Tibial nerve (tissue), 4 donors: Measurements from ENCODE around the gene RYR3. TPM values are rescaled to one million over a fixed set of nuclear protein-coding genes. Genes with fewer than 3 reads are reported as not detected.

Source experiments
- DNase-seq, 2 donors: peaks; one replicate each; pipeline ENCODE4 v3.0.0-alpha.2; 2019; ENCODE audit warnings: low spot score in 2 of 2
- H3K27ac ChIP-seq, 4 donors: fragments of 200-600 bp; sonication (generic) in 3 of 4; one replicate each; pipeline ENCODE4 v1.5.1; 2017 to 2019; ENCODE audit warnings: mild to moderate bottlenecking in 1 of 4
- H3K27me3 ChIP-seq, 2 donors: fragments of 200-600 bp; sonication (generic) in 1 of 2; one replicate each; pipeline versions ENCODE4 v1.5.1 to v1.6.0; 2017 to 2019
- H3K36me3 ChIP-seq, 3 donors: fragments of 200-600 bp; sonication (generic); one replicate each; pipeline ENCODE4 v1.5.1; 2018 to 2019
- H3K4me1 ChIP-seq, 4 donors: fragments of 200-600 bp; sonication (generic) in 3 of 4; one replicate each; pipeline ENCODE4 v1.5.1; 2017 to 2019
- H3K4me3 ChIP-seq, 4 donors: fragments of 200-600 bp; sonication (generic) in 3 of 4; one replicate each; pipeline ENCODE4 v1.5.1; 2017 to 2019; ENCODE audit warnings: mild to moderate bottlenecking in 1 of 4, moderate library complexity in 1 of 4
- H3K9me3 ChIP-seq, 4 donors: fragments of 200-600 bp; sonication (generic) in 3 of 4; one replicate each; pipeline ENCODE4 v1.5.1; 2017 to 2019
- EP300 ChIP-seq, 2 donors: sonication (generic); formaldehyde crosslinking; IDR thresholded peaks; one replicate each; pipeline ENCODE4 v1.6.1; 2017; ENCODE audit warnings: antibody characterized with exemption in 2 of 2, mild to moderate bottlenecking in 1 of 2
- POLR2A ChIP-seq, 2 donors: fragments of 450-650 bp; IDR thresholded peaks; one replicate each; pipeline ENCODE4 v1.6.1; 2017; ENCODE audit warnings: antibody characterized with exemption in 2 of 2, mild to moderate bottlenecking in 2 of 2, moderate library complexity in 2 of 2
- WGBS, 2 donors: methylation state at CpG; one replicate each; pipeline ENCODE4 v1.1.5; 2018; 5-methylcytosine and 5-hydroxymethylcytosine counted together
- total RNA-seq, 4 donors: library from RNA; depleted of rRNA; stranded (reverse); fragments of >200 nt; gene quantifications; one replicate each; pipeline ENCODE4 v1.1.0, GENCODE V29; 2016
- TF ChIP-seq, protein P1 (sequence below), 5 experiments: fragments of 200-600 bp in 3 of 5; fragments of 450-650 bp in 2 of 5; sonication (generic) in 3 of 5; IDR thresholded peaks; one replicate each; pipeline ENCODE4 v1.5.1; 2016 to 2019; ENCODE audit warnings: antibody characterized with exemption in 5 of 5, mild to moderate bottlenecking in 3 of 5, moderate library complexity in 2 of 5

The RYR3 gene
- total RNA-seq, 4 donors from 2014 or later = 1.2 to 7.0 (median 5.4) TPM

- Histone ChIP-seq H3K27me3 (no peaks in the 10 kb centered on the region), H3K27ac (no peak overlapping the region), H3K4me1 (peaks cover 0 to 3% (median 0%) of the 10 kb centered on the region in 4 donors), H3K4me3 (no peak overlapping the region), H3K9me3 (no peaks in the 10 kb centered on the region), H3K36me3 (no peaks in the 10 kb centered on the region)
- no peak for DNase-seq
- TF ChIP-seq EP300 (IDR thresholded peaks at IDR 0.05) (no peak), POLR2A (IDR thresholded peaks at IDR 0.05) (no peak)
- TF ChIP-seq, protein P1, sequence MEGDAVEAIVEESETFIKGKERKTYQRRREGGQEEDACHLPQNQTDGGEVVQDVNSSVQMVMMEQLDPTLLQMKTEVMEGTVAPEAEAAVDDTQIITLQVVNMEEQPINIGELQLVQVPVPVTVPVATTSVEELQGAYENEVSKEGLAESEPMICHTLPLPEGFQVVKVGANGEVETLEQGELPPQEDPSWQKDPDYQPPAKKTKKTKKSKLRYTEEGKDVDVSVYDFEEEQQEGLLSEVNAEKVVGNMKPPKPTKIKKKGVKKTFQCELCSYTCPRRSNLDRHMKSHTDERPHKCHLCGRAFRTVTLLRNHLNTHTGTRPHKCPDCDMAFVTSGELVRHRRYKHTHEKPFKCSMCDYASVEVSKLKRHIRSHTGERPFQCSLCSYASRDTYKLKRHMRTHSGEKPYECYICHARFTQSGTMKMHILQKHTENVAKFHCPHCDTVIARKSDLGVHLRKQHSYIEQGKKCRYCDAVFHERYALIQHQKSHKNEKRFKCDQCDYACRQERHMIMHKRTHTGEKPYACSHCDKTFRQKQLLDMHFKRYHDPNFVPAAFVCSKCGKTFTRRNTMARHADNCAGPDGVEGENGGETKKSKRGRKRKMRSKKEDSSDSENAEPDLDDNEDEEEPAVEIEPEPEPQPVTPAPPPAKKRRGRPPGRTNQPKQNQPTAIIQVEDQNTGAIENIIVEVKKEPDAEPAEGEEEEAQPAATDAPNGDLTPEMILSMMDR (IDR thresholded peaks at IDR 0.05) = no peak
- 90 to 92% methylated on average over 4 of the region's 4 CpGs for WGBS, 2 donors
Measured at GRCh38 chr15:33451385-33451784, 140.6 kb downstream of the RYR3 start.

DNA sequence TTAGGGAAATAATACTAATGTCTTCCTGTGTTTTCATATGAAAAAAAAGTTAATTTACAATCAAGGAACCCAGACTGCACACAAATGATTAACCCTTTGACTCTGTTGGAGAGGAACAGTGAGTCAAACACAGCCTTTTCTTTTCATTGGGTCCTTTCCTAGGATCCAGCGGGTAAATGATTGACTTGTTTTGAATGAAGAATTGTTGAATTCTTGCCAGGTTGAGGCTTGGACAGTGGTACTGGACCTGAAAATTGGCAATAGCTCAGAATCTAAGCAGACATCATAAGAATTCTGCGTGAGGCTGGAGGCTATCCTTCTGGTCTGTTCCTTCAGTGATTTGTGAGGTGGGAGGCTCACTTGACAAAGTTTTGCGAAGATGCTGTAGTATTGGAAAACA, 143.0 kb downstream of the RYR3 start:
- H3K4me3 ChIP-seq = no peak overlapping the region
- TF ChIP-seq EP300 (IDR thresholded peaks at IDR 0.05) = no peak
- TF ChIP-seq, protein P1 (IDR thresholded peaks at IDR 0.05) = no peak
- TF ChIP-seq POLR2A (IDR thresholded peaks at IDR 0.05) = no peak
- DNase-seq = no peak
- WGBS, 2 donors = 51 to 59% methylated on average over 3 of the region's 3 CpGs
- peaks cover 0 to 3% (median 0%) of the 10 kb centered on the region in 4 donors for H3K4me1 ChIP-seq
- no peaks in the 10 kb centered on the region for H3K9me3 ChIP-seq
- no peak overlapping the region for H3K27ac ChIP-seq
- H3K27me3 ChIP-seq = no peaks in the 10 kb centered on the region
- no peaks in the 10 kb centered on the region for H3K36me3 ChIP-seq

DNA sequence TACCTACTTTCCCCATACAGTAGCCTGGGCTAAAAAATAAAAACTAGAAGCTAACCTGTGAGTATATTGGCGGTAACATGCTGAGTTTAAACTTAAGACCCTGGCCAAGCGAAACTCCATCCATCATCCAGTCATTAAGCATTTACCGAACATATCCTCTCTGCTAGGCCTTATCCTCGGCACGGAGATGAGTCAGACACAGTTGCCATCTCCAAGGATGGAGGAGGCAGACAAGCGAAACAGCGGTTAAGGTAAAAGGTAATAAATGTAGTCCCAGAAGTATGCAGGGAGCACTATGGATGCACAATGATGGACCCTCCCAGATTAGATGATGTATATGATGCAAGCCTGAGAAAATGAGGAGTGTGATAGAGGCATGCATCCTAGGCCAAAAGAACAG, 143.6 kb downstream of the RYR3 start:
- no peaks in the 10 kb centered on the region for H3K36me3 ChIP-seq
- 95 to 96% methylated on average over 7 of the region's 7 CpGs for WGBS, 2 donors

DNA sequence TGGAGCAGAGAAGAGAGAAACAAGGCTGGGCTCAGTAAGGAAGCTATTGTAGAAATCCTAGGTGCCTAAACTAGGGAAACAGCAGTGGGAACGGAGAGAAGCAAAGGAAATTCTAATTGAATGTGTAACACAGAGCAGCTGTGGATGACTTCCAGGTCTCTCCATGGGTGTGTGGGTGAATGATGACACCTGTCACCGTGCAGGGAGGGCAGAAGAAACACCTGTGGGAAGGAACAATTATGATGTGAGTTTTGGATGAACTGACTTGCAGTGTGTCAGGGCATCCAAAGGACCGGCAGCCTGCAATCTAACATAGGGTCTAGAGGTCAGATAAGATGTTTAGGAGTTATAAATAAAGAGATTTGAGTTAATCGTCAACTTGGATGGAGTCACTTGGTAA, 144.2 kb downstream of the RYR3 start:
- no peaks in the 10 kb centered on the region for H3K27me3 ChIP-seq
- no peak overlapping the region for H3K4me3 ChIP-seq
- DNase-seq = no peak
- WGBS, 2 donors = 73 to 76% methylated on average over 4 of the region's 4 CpGs
- peaks cover 0 to 3% (median 0%) of the 10 kb centered on the region in 4 donors for H3K4me1 ChIP-seq
- H3K36me3 ChIP-seq = no peaks in the 10 kb centered on the region
- no peaks in the 10 kb centered on the region for H3K9me3 ChIP-seq
- no peak overlapping the region for H3K27ac ChIP-seq
- TF ChIP-seq EP300 (IDR thresholded peaks at IDR 0.05) = no peak
- no peak for TF ChIP-seq POLR2A (IDR thresholded peaks at IDR 0.05)
- TF ChIP-seq, protein P1 (IDR thresholded peaks at IDR 0.05) = no peak

More for the DNA sequence above, 143.6 kb downstream of the RYR3 start:
- no peaks in the 10 kb centered on the region for H3K9me3 ChIP-seq
- DNase-seq = no peak
- no peak overlapping the region for H3K4me3 ChIP-seq
- H3K27ac ChIP-seq = no peak overlapping the region
- H3K4me1 ChIP-seq = peaks cover 0 to 3% (median 0%) of the 10 kb centered on the region in 4 donors
- H3K27me3 ChIP-seq = no peaks in the 10 kb centered on the region
- no peak for TF ChIP-seq EP300 (IDR thresholded peaks at IDR 0.05)
- TF ChIP-seq, protein P1 (IDR thresholded peaks at IDR 0.05) = no peak
- TF ChIP-seq POLR2A (IDR thresholded peaks at IDR 0.05) = no peak

DNA sequence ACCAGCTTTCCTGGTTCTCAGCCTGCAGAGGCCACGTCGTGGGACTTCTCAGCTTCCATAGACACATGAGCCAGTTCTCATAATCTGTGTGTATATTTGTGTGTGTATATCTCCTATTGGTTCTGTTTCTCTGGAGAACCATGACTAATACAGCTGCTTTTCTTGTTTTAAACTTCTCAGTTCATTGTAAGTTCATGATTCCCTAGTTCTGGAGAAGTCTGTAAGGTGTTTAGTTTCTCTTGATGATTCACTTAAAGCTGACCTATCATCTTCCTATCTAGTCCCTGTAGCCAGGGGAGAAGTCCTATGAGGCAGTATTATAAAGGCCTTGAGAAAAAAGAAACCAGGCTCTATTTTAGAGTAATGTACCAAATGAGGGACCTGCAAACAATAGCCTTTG, 147.7 kb downstream of the RYR3 start:
- 51 to 72% methylated on average over 2 of the region's 2 CpGs for WGBS, 2 donors

More for the DNA sequence above, 147.7 kb downstream of the RYR3 start:
- H3K4me1 ChIP-seq = peaks cover 0 to 3% (median 0%) of the 10 kb centered on the region in 4 donors
- H3K27ac ChIP-seq = no peak overlapping the region
- no peaks in the 10 kb centered on the region for H3K27me3 ChIP-seq
- no peak for DNase-seq
- no peaks in the 10 kb centered on the region for H3K36me3 ChIP-seq
- no peaks in the 10 kb centered on the region for H3K9me3 ChIP-seq
- TF ChIP-seq POLR2A (IDR thresholded peaks at IDR 0.05) (no peak), EP300 (IDR thresholded peaks at IDR 0.05) (no peak)
- TF ChIP-seq, protein P1 (IDR thresholded peaks at IDR 0.05) = no peak
- H3K4me3 ChIP-seq = no peak overlapping the region
